HepG2 (cell line): ENCODE results near the gene HIRA. TPM values are rescaled to one million over a fixed set of nuclear protein-coding genes. Genes with fewer than 3 reads are reported as not detected.

ENCODE experiments used
- GATAD1 ChIP-seq: IDR thresholded peaks from 2 replicates; pipeline ENCODE4 v1.6.1; 2016; ENCODE audit warnings: missing genetic modification reagents, missing compliant biosample characterization
- HIVEP1 ChIP-seq: sonication (generic); formaldehyde crosslinking; IDR thresholded peaks from 2 replicates; pipeline ENCODE4 v1.4.0; 2020; ENCODE audit warnings: mild to moderate bottlenecking, missing genetic modification reagents
- RXRB ChIP-seq: IDR thresholded peaks from 2 replicates; pipeline ENCODE4 v1.6.1; 2016; ENCODE audit warnings: borderline replicate concordance, missing genetic modification reagents, missing compliant biosample characterization
- ZNF121 ChIP-seq: sonication (generic); formaldehyde crosslinking; IDR thresholded peaks from 2 replicates; pipeline ENCODE4 v1.5.0; 2020; ENCODE audit warnings: mild to moderate bottlenecking, missing genetic modification reagents
- ZNF224 ChIP-seq: sonication (generic); formaldehyde crosslinking; IDR thresholded peaks from 2 replicates; pipeline ENCODE4 v1.5.0; 2020; ENCODE audit warnings: mild to moderate bottlenecking, missing genetic modification reagents
- ZNF230 ChIP-seq: sonication (generic); formaldehyde crosslinking; IDR thresholded peaks from 2 replicates; pipeline ENCODE4 v1.4.0; 2020; ENCODE audit warnings: mild to moderate bottlenecking, missing genetic modification reagents
- ZNF354B ChIP-seq: sonication (generic); formaldehyde crosslinking; IDR thresholded peaks from 2 replicates; pipeline ENCODE4 v1.8.0; 2022; ENCODE audit warnings: mild to moderate bottlenecking, missing genetic modification reagents
- polyA plus RNA-seq, 8 experiments: library from polyadenylated mRNA; depleted of rRNA in 3 of 8; stranded (reverse) in 7 of 8; unstranded in 1 of 8; fragments of >200 nt; fragmentation: Illumina TruSeq in 4 of 8; extraction: Trizol in 4 of 8; gene quantifications; 2 replicates each; pipeline versions ENCODE4 v1.2.1 to v1.2.3, GENCODE V29; 2011 to 2016; ENCODE audit warnings: low read depth in 4 of 8, missing spikeins in 1 of 8, mixed read lengths in 1 of 8; ENCODE audit not compliant: insufficient read depth in 1 of 8
- total RNA-seq, 5 experiments: library from RNA; depleted of rRNA; stranded (reverse); fragments of >200 nt; fragmentation: Illumina TruSeq; extraction: Trizol; gene quantifications; 2 replicates each; pipeline ENCODE4 v1.2.3, GENCODE V29; 2016; ENCODE audit warnings: low read depth in 1 of 5
- TF ChIP-seq, protein P1 (sequence below): sonication (generic); formaldehyde crosslinking; IDR thresholded peaks from 2 replicates; pipeline ENCODE4 v1.8.1; 2022; ENCODE audit warnings: low read depth, mild to moderate bottlenecking, missing genetic modification reagents
- TF ChIP-seq, protein P2 (sequence below): IDR thresholded peaks from 2 replicates; pipeline ENCODE4 v1.6.1; 2016
- TF ChIP-seq, protein P3 (sequence below): sonication (generic); formaldehyde crosslinking; IDR thresholded peaks from 2 replicates; pipeline ENCODE4 v1.4.0; 2020; ENCODE audit warnings: mild to moderate bottlenecking, missing genetic modification reagents
- TF ChIP-seq, protein P4 (sequence below): sonication (generic); formaldehyde crosslinking; IDR thresholded peaks from 2 replicates; pipeline ENCODE4 v1.4.0; 2020; ENCODE audit warnings: missing genetic modification reagents
- TF ChIP-seq, protein P5 (sequence below): sonication (generic); formaldehyde crosslinking; conservative IDR thresholded peaks from 2 replicates; pipeline ENCODE4 v1.4.0; 2020; ENCODE audit warnings: missing genetic modification reagents

The HIRA gene
- total and polyA plus RNA-seq, 2 of the 13 experiments (the other 11 are each of a cell fraction or from before 2014, with no cell fraction given): 21.5 to 29.2 TPM

DNA sequence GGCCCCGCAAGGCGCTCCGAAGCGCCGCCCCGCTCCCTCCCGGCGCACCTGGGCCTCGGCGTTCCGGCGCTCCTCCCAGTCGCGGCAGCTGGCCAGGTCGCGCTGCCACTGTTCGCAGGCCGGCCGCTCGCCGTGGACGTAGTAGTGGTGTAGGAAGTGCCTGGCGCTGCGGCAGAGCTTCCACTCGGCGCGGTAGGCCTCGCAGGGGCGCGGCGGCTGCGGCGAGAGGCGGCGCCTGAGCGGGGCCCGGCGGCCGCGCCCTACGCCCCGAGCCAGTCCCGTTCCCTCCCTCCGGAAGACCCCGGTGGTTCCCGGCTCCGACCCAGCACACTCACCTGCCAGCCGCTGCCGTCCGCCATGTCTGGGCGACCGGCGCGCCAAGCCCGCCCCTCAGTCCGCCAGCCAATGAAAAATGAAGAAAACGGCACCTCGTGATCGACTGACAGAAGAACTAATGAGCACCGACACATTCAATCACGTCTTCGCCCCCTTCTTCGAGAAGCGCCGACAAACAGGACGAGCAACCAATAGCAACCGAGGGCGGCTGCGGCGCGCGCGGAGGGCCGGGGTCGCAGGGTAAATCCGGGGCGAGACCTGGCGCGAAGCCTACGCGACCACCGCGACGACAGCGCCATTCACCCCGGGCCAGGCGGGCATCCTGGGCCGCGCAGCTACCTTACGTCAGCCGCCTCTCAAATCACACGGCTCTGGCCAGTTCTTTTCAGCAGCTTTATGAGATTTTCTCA lies 16.0 kb upstream of the HIRA start, which contains the start of gene C22orf39 (continued):
- TF ChIP-seq, protein P1, sequence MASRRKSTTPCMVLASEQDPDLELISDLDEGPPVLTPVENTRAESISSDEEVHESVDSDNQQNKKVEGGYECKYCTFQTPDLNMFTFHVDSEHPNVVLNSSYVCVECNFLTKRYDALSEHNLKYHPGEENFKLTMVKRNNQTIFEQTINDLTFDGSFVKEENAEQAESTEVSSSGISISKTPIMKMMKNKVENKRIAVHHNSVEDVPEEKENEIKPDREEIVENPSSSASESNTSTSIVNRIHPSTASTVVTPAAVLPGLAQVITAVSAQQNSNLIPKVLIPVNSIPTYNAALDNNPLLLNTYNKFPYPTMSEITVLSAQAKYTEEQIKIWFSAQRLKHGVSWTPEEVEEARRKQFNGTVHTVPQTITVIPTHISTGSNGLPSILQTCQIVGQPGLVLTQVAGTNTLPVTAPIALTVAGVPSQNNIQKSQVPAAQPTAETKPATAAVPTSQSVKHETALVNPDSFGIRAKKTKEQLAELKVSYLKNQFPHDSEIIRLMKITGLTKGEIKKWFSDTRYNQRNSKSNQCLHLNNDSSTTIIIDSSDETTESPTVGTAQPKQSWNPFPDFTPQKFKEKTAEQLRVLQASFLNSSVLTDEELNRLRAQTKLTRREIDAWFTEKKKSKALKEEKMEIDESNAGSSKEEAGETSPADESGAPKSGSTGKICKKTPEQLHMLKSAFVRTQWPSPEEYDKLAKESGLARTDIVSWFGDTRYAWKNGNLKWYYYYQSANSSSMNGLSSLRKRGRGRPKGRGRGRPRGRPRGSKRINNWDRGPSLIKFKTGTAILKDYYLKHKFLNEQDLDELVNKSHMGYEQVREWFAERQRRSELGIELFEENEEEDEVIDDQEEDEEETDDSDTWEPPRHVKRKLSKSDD (CRISPR knock-in tag): 0 out of 2 replicates have a peak, but pooled peaks have one; percentile 55
- TF ChIP-seq ZNF224 (peak; percentile 60; the same call in 1 of the 2 replicates), ZNF230 (CRISPR knock-in tag) (no peak), ZNF354B (no peak), ZNF121 (CRISPR knock-in tag) (peak; percentile 26; the same call in 1 of the 2 replicates), RXRB (CRISPR knock-in tag) (no peak), HIVEP1 (CRISPR knock-in tag) (0 out of 2 replicates have a peak, but pooled peaks have one; percentile 22), GATAD1 (CRISPR knock-in tag) (peak; percentile 79)
- TF ChIP-seq, protein P2, sequence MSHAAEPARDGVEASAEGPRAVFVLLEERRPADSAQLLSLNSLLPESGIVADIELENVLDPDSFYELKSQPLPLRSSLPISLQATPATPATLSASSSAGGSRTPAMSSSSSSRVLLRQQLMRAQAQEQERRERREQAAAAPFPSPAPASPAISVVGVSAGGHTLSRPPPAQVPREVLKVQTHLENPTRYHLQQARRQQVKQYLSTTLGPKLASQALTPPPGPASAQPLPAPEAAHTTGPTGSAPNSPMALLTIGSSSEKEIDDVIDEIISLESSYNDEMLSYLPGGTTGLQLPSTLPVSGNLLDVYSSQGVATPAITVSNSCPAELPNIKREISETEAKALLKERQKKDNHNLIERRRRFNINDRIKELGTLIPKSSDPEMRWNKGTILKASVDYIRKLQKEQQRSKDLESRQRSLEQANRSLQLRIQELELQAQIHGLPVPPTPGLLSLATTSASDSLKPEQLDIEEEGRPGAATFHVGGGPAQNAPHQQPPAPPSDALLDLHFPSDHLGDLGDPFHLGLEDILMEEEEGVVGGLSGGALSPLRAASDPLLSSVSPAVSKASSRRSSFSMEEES (CRISPR knock-in tag): peak; percentile 50; the same call in 1 of the 2 replicates
- TF ChIP-seq, protein P3, sequence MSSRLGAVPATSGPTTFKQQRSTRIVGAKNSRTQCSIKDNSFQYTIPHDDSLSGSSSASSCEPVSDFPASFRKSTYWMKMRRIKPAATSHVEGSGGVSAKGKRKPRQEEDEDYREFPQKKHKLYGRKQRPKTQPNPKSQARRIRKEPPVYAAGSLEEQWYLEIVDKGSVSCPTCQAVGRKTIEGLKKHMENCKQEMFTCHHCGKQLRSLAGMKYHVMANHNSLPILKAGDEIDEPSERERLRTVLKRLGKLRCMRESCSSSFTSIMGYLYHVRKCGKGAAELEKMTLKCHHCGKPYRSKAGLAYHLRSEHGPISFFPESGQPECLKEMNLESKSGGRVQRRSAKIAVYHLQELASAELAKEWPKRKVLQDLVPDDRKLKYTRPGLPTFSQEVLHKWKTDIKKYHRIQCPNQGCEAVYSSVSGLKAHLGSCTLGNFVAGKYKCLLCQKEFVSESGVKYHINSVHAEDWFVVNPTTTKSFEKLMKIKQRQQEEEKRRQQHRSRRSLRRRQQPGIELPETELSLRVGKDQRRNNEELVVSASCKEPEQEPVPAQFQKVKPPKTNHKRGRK (CRISPR knock-in tag): no peak
- TF ChIP-seq, protein P4, sequence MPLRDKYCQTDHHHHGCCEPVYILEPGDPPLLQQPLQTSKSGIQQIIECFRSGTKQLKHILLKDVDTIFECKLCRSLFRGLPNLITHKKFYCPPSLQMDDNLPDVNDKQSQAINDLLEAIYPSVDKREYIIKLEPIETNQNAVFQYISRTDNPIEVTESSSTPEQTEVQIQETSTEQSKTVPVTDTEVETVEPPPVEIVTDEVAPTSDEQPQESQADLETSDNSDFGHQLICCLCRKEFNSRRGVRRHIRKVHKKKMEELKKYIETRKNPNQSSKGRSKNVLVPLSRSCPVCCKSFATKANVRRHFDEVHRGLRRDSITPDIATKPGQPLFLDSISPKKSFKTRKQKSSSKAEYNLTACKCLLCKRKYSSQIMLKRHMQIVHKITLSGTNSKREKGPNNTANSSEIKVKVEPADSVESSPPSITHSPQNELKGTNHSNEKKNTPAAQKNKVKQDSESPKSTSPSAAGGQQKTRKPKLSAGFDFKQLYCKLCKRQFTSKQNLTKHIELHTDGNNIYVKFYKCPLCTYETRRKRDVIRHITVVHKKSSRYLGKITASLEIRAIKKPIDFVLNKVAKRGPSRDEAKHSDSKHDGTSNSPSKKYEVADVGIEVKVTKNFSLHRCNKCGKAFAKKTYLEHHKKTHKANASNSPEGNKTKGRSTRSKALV (CRISPR knock-in tag): no peak
- TF ChIP-seq, protein P5, sequence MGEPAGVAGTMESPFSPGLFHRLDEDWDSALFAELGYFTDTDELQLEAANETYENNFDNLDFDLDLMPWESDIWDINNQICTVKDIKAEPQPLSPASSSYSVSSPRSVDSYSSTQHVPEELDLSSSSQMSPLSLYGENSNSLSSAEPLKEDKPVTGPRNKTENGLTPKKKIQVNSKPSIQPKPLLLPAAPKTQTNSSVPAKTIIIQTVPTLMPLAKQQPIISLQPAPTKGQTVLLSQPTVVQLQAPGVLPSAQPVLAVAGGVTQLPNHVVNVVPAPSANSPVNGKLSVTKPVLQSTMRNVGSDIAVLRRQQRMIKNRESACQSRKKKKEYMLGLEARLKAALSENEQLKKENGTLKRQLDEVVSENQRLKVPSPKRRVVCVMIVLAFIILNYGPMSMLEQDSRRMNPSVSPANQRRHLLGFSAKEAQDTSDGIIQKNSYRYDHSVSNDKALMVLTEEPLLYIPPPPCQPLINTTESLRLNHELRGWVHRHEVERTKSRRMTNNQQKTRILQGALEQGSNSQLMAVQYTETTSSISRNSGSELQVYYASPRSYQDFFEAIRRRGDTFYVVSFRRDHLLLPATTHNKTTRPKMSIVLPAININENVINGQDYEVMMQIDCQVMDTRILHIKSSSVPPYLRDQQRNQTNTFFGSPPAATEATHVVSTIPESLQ: no peak
